Stimulated activated CD8-positive, alpha-beta memory T cell treated with anti-CD3 and anti-CD28 coated beads, Interleukin-12 subunit alpha, Interleukin-12 subunit beta, amount 100 ng/mL, for 4 hours (primary cell): ENCODE results near the gene CD276.

Experiments used
- DNase-seq: peaks from one replicate; pipeline ENCODE4 v3.0.0-alpha.2; 2020; ENCODE audit warnings: low read depth

The CD276 gene

GRCh38 chr15:73747847-73748590 is 63.8 kb downstream of the CD276 start:
- DNase-seq, result no peak

GRCh38 chr15:73748730-73749129 is 64.5 kb downstream of the CD276 start:
- no peak for DNase-seq

GRCh38 chr15:73749533-73749932 is 65.3 kb downstream of the CD276 start:
- no peak for DNase-seq

GRCh38 chr15:73749971-73750370 is 65.8 kb downstream of the CD276 start:
- no peak for DNase-seq

- no peak for DNase-seq
Observed at GRCh38 chr15:73750438-73750837, 66.3 kb downstream of the CD276 start.

GRCh38 chr15:73750951-73751350 is 66.8 kb downstream of the CD276 start:
- no peak for DNase-seq

GRCh38 chr15:73751511-73751898 is 67.3 kb downstream of the CD276 start:
- no peak for DNase-seq

GRCh38 chr15:73751899-73752805 is 68.0 kb downstream of the CD276 start:
- no peak for DNase-seq

- DNase-seq, result no peak
Observed at GRCh38 chr15:73752806-73753193, 68.6 kb downstream of the CD276 start.

GRCh38 chr15:73753250-73754130 is 69.3 kb downstream of the CD276 start, which contains the start of gene INSYN1:
TSS of gene INSYN1 (minus strand) at chr15:73753351. CDS start at chr15:73751130, 2,221 bp downstream.
- DNase-seq, result no peak

GRCh38 chr15:73754461-73754860 is 70.3 kb downstream of the CD276 start:
- DNase-seq, result no peak

- no peak for DNase-seq
Observed at GRCh38 chr15:73755481-73755880, 71.3 kb downstream of the CD276 start.

- DNase-seq, result no peak
Observed at GRCh38 chr15:73755946-73756345, 71.8 kb downstream of the CD276 start.

- DNase-seq, result no peak
Observed at GRCh38 chr15:73756390-73756789, 72.2 kb downstream of the CD276 start.

GRCh38 chr15:73756947-73757513 is 72.8 kb downstream of the CD276 start:
- DNase-seq, result no peak

- no peak for DNase-seq
Observed at GRCh38 chr15:73757571-73757970, 73.4 kb downstream of the CD276 start.

- DNase-seq, result no peak
Observed at GRCh38 chr15:73758461-73758860, 74.3 kb downstream of the CD276 start.

- DNase-seq, result no peak
Observed at GRCh38 chr15:73760330-73761329, 76.4 kb downstream of the CD276 start.

- no peak for DNase-seq
Observed at GRCh38 chr15:73763931-73764330, 79.7 kb downstream of the CD276 start.
